Testis (tissue), 3 donors: Measurements from ENCODE around the gene PROB1. TPM values are rescaled to one million over a fixed set of nuclear protein-coding genes. Genes with fewer than 3 reads are reported as not detected.
"Not testable (repeated sequence)": the region's sequence is repeated elsewhere in the genome, so short reads cannot be mapped to it uniquely, and the experiment has no call there.

Experiments used
- DNase-seq: peaks from one replicate; pipeline ENCODE4 v3.0.0-alpha.2; 2019
- H3K27ac ChIP-seq, 2 donors: fragments of 200-600 bp; sonication (generic); one replicate each; pipeline ENCODE4 v1.5.1; 2019
- H3K27me3 ChIP-seq: fragments of 200-600 bp; sonication (generic); one replicate; pipeline ENCODE4 v1.5.1; 2019
- H3K36me3 ChIP-seq: fragments of 200-600 bp; sonication (generic); one replicate; pipeline ENCODE4 v1.5.1; 2017; ENCODE audit warnings: low read depth; ENCODE audit errors: missing control alignments
- H3K4me1 ChIP-seq: fragments of 200-600 bp; sonication (generic); one replicate; pipeline ENCODE4 v1.5.1; 2019
- H3K4me3 ChIP-seq, 2 donors: fragments of 200-600 bp; sonication (generic); one replicate each; pipeline ENCODE4 v1.5.1; 2017 to 2019
- H3K9me3 ChIP-seq: fragments of 200-600 bp; sonication (generic); one replicate; pipeline ENCODE4 v1.5.1; 2017
- CTCF ChIP-seq, 3 experiments: fragments of 450-650 bp in 2 of 3; fragments of 200-600 bp in 1 of 3; sonication (generic) in 1 of 3; IDR thresholded peaks; one replicate each; pipeline ENCODE4 v1.5.1; 2016 to 2019; ENCODE audit warnings: antibody characterized with exemption in 3 of 3, mild to moderate bottlenecking in 2 of 3, moderate library complexity in 1 of 3
- POLR2A ChIP-seq: fragments of 450-650 bp; IDR thresholded peaks from one replicate; pipeline ENCODE4 v1.6.1; 2017; ENCODE audit warnings: antibody characterized with exemption, mild to moderate bottlenecking, moderate library complexity
- WGBS, 2 donors: methylation state at CpG; one replicate each; pipeline ENCODE4 v1.1.5; 2018; 5-methylcytosine and 5-hydroxymethylcytosine counted together
- intact Hi-C: fragments of 100-400 bp; cut with DNase I; formaldehyde crosslinking; loops from one replicate; pipeline ENCODE4 v1.15.1; 2023; ENCODE audit warnings: low total_unique reads
- polyA plus RNA-seq: library from polyadenylated mRNA; stranded (reverse); fragments of 350-450 nt; fragmentation: Illumina TruSeq; extraction: RNeasy Lipid Tissue Mini Kit (QIAGEN cat#74804); gene quantifications from one replicate; pipeline ENCODE4 v1.2.3, GENCODE V29; 2014; ENCODE audit warnings: low read depth, low replicate concordance; ENCODE audit not compliant: insufficient read depth
- total RNA-seq, 2 donors: library from RNA; depleted of rRNA; stranded (reverse); fragments of >200 nt; gene quantifications; one replicate each; pipeline ENCODE4 v1.2.3, GENCODE V29; 2016

Gene PROB1
- total and polyA plus RNA-seq, 3 donors from 2014 or later, result 1.5 to 3.6 (median 2.7) TPM

GRCh38 chr5:139389701-139390638, 4.9 kb downstream of the PROB1 start, which contains the start of gene MZB1:
TSS of gene MZB1 (minus strand) at chr5:139389913. CDS start at chr5:139389856, 57 bp downstream.
- no peak within 1 kb of the TSS for H3K4me3 ChIP-seq
- intact Hi-C loops, result no loop called here
- 87 to 89% methylated on average over 9 to 11 of the region's 11 CpGs for WGBS, 2 donors

GRCh38 chr5:139388198-139388821, 6.6 kb downstream of the PROB1 start:
- TF ChIP-seq CTCF (IDR thresholded peaks at IDR 0.05), result no peak
- no peak for TF ChIP-seq POLR2A
- peak; percentile 43 for DNase-seq
- Histone ChIP-seq H3K27ac (no peak overlapping the region), H3K36me3 (no peaks in the 10 kb centered on the region), H3K9me3 (no peaks in the 10 kb centered on the region), H3K27me3 (no peaks in the 10 kb centered on the region), H3K4me1 (peaks cover 8% of the 10 kb centered on the region), H3K4me3 (no peak overlapping the region)
- WGBS, 2 donors, result 41 to 46% methylated on average over 8 of the region's 8 CpGs
- intact Hi-C loops, result no loop called here

More at GRCh38 chr5:139389701-139390638, 4.9 kb downstream of the PROB1 start, which contains the start of gene MZB1:
- Histone ChIP-seq H3K27me3 (no peaks in the 10 kb centered on the region), H3K4me1 (peaks cover 8% of the 10 kb centered on the region), H3K9me3 (no peaks in the 10 kb centered on the region), H3K27ac (no peak within 1 kb of the TSS), H3K36me3 (no peaks in the 10 kb centered on the region)
- TF ChIP-seq CTCF (IDR thresholded peaks at IDR 0.05) (no peak), POLR2A (no peak)
- DNase-seq, result no peak

GRCh38 chr5:139387611-139388197, 7.2 kb downstream of the PROB1 start:
- Histone ChIP-seq H3K4me1 (peaks cover 2% of the 10 kb centered on the region), H3K27ac (no peak overlapping the region), H3K4me3 (no peak overlapping the region), H3K36me3 (no peaks in the 10 kb centered on the region), H3K27me3 (no peaks in the 10 kb centered on the region), H3K9me3 (no peaks in the 10 kb centered on the region)
- 53 to 59% methylated on average over 2 to 10 of the region's 10 CpGs for WGBS, 2 donors
- intact Hi-C loops, result no loop called here
- DNase-seq, result no peak
- TF ChIP-seq CTCF (IDR thresholded peaks at IDR 0.05) (no peak), POLR2A (no peak)

- H3K4me3 ChIP-seq, H3K9me3 ChIP-seq, DNase-seq, H3K27me3 ChIP-seq, H3K4me1 ChIP-seq, H3K27ac ChIP-seq, intact Hi-C loops, H3K36me3 ChIP-seq: not testable (repeated sequence)
- 87 to 96% methylated on average over 8 to 10 of the region's 10 CpGs for WGBS, 2 donors
Measured at GRCh38 chr5:139386956-139387355, 7.9 kb downstream of the PROB1 start.

- 84 to 88% methylated on average over 5 of the region's 5 CpGs for WGBS, 2 donors
- no peak for DNase-seq
- intact Hi-C loops, result no loop called here
- no peaks in the 10 kb centered on the region for H3K9me3 ChIP-seq
- no peaks in the 10 kb centered on the region for H3K4me1 ChIP-seq
- no peaks in the 10 kb centered on the region for H3K36me3 ChIP-seq
- H3K27me3 ChIP-seq, result no peaks in the 10 kb centered on the region
- H3K27ac ChIP-seq, result no peak overlapping the region
- H3K4me3 ChIP-seq, result no peak overlapping the region
- TF ChIP-seq POLR2A (no peak), CTCF (IDR thresholded peaks at IDR 0.05) (no peak)
Measured at GRCh38 chr5:139386050-139386438, 8.9 kb downstream of the PROB1 start.
